HG02678 (cell line): ENCODE data around the gene RPS6KA4.
"Not testable (repeated sequence)": the region's sequence is repeated elsewhere in the genome, so short reads cannot be mapped to it uniquely, and the experiment has no call there.

ENCODE experiments used
- ATAC-seq: cut with Tn5 transposase; IDR thresholded peaks from one replicate; pipeline ENCODE4 v1.9.1; 2021; ENCODE audit warnings: mild to moderate bottlenecking, moderate library complexity; ENCODE audit not compliant: unreplicated experiment

The RPS6KA4 gene

DNA sequence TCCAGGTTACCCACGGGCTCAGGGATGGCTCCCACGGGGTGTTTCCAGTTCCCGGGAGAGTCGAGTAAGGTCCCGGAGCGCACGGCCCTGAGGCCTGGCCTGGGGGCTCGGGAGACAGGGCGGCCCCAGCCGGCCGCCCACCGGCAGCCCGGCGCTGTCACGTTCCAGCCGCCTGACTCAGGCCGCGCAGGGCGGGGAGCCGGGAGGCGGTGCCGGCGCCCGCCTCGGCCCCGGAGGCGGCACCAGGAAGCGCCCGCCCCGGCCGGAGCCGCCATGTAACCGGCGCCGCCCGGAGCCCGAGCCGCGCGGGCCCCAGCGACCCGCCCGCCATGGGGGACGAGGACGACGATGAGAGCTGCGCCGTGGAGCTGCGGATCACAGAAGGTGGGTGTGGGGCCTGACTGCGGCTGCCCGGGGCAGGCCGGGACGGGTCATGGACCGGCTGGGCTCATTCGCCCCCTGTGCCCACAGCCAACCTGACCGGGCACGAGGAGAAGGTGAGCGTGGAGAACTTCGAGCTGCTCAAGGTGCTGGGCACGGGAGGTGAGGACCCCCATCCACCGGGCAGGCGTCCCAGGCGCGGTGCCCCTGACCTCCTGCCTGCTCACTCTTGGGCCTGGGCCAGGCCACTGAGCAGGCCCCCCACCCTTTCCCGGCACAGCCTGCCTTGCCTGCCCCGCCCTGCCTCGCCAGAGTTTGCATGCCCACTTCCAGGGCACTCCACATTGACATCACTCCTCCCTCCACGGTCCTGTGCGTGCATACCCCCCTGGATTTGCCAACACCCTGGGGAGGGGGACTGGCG lies at the start of gene RPS6KA4:
Gene RPS6KA4, plus strand, starts transcription at position 256 of the 805 bp plus-strand sequence. Its CDS starts 74 bp downstream, at position 330.
- no peak for ATAC-seq

DNA sequence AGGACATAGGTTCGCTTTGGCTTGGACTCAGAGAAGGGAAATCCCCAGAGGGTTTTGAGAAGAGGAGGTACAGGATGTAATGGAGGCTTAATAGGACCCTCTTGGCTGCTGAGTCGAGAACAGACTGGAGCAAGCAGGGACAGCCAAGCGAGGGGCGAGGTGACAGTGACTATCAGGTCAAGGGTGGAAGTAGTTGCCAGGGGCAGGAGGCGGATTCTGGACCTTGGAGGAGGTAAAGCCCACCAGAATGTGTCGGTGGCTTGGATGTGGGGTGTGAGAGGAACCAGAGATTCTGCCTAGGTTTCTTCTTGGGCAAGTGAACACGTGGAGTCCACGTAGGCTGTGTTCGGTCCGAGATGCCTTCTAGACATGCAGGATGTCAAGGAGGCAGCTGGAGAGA lies 46.0 kb upstream of the RPS6KA4 start:
- no peak for ATAC-seq

GRCh38 chr11:64313491-64314145 lies 45.3 kb upstream of the RPS6KA4 start:
- ATAC-seq = no peak

DNA sequence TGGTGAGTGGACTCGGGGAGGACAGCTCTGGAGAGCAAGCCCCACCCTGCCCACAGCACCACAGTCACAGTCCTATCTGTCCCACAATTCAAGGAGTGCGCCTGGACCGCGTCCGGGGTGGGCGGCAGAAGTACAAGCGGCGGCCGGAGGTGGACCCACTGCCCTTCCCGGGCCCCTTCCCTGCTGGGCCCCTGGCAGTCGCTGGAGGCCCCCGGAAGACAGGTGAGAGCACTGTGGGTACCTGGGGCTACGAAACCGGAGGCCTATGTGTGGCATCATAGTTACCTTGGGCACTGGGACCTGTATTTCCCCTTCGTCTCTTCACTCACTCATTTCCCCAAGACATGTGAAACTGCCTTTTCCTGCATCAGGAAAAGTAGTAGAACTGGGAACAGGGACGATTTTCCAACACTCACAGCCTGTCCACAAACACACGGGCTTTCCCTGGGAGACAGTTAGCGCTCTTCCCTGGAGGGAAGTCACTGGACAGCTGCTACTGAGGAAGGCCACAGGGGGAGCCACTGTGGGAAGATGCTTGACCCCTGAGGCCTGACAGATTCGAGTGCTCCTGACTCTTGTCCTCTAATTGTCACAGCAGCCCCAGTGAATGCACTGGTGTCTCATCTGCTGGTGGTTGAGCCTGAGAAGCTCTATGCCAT lies 44.7 kb upstream of the RPS6KA4 start:
- ATAC-seq = no peak

DNA sequence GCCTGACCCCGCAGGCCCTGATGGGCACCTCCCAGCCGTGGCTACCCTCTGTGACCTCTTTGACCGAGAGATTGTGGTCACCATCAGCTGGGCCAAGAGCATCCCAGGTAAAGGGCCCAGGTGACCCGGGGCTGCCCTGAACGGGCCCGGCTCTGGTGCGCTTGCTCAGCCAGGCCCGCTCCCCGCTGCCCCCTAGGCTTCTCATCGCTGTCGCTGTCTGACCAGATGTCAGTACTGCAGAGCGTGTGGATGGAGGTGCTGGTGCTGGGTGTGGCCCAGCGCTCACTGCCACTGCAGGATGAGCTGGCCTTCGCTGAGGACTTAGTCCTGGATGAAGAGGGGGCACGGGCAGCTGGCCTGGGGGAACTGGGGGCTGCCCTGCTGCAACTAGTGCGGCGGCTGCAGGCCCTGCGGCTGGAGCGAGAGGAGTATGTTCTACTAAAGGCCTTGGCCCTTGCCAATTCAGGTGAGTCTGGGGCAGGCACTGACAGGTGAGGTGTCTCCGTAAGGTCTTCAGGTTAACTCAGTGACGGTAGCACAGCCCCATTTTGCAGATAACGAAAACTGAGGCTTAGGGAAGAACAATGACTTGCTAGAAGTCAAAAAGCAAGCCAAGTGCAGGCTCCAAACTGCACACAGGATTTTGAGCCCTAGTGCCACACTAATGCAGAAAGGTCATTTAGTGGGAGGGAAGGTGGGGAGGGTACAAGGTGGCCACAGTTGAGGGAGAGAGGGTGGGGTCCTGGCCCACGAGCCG lies 44.0 kb upstream of the RPS6KA4 start:
- no peak for ATAC-seq

DNA sequence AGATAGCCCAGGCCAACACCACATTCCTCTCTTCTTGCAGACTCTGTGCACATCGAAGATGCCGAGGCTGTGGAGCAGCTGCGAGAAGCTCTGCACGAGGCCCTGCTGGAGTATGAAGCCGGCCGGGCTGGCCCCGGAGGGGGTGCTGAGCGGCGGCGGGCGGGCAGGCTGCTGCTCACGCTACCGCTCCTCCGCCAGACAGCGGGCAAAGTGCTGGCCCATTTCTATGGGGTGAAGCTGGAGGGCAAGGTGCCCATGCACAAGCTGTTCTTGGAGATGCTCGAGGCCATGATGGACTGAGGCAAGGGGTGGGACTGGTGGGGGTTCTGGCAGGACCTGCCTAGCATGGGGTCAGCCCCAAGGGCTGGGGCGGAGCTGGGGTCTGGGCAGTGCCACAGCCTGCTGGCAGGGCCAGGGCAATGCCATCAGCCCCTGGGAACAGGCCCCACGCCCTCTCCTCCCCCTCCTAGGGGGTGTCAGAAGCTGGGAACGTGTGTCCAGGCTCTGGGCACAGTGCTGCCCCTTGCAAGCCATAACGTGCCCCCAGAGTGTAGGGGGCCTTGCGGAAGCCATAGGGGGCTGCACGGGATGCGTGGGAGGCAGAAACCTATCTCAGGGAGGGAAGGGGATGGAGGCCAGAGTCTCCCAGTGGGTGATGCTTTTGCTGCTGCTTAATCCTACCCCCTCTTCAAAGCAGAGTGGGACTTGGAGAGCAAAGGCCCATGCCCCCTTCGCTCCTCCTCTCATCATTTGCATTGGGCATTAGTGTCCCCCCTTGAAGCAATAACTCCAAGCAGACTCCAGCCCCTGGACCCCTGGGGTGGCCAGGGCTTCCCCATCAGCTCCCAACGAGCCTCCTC lies 43.1 kb upstream of the RPS6KA4 start:
- ATAC-seq = not testable (repeated sequence)

GRCh38 chr11:64316672-64317324 lies 42.2 kb upstream of the RPS6KA4 start:
- no peak for ATAC-seq

DNA sequence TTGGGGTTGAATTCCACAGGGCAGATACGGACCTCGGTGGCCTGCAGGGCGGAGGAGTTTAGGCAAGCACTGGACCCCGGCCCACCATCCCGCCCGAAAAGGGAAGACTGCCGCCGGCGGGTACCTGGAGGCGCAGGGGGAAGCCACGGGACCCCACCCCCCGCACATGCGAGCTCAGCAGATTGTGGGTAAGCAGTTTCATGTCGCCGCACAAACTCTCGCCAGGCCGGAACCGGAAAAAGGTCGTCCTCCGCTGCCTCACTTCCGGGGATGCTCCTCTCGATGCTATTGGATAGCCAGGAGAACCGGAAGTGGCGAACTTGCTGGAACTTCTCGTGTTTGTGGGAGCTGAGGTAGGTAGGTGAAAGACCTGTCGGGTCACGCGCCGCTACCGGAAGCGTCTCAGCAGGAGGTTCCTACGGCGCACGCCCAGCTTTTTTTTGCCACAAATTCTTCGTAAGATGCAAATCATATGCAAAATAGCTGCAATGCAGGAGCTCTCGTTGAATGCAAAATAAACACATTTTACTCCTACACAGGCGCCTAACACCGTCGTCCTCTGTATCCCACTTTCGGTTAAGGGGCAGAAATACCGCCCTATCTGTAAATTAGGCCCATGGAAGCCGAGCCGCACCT lies 41.5 kb upstream of the RPS6KA4 start, which contains the start of gene TRMT112:
Gene TRMT112, minus strand, starts transcription at position 235 of the 636 bp plus-strand sequence. Its CDS starts 33 bp downstream, at position 202.
- peak; percentile 62 for ATAC-seq

DNA sequence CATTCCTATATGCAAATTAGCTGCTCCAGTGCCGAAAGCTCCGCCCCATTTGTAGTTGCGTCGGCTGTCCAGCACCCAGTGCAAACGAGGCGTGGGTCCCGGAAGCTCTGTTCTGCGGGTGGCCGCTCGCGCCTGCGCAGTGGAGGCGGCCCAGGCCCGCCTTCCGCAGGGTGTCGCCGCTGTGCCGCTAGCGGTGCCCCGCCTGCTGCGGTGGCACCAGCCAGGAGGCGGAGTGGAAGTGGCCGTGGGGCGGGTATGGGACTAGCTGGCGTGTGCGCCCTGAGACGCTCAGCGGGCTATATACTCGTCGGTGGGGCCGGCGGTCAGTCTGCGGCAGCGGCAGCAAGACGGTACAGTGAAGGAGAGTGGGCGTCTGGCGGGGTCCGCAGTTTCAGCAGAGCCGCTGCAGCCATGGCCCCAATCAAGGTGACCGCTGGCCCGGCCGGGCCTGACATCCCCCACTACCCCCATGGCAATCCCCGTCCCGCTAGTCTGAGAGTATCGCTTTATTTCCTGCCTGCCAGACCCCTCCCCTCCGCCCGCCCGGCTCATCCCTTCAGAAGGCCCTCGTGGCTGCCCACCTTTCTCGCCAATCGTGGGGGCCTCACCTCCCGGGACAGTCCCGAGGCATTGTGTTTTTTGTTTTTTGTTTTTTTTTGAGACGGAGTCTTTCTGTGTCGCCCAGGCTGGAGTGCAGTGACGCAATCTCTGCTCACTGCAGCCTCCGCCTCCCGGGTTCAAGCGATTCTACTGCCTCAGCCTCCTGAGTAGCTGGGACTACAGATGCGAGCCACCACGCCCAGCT lies 40.8 kb upstream of the RPS6KA4 start, which contains the start of gene PRDX5:
Gene PRDX5, plus strand, starts transcription at position 161 of the 805 bp plus-strand sequence. Its CDS starts 95 bp downstream, at position 256.
- ATAC-seq = peak; percentile 84

DNA sequence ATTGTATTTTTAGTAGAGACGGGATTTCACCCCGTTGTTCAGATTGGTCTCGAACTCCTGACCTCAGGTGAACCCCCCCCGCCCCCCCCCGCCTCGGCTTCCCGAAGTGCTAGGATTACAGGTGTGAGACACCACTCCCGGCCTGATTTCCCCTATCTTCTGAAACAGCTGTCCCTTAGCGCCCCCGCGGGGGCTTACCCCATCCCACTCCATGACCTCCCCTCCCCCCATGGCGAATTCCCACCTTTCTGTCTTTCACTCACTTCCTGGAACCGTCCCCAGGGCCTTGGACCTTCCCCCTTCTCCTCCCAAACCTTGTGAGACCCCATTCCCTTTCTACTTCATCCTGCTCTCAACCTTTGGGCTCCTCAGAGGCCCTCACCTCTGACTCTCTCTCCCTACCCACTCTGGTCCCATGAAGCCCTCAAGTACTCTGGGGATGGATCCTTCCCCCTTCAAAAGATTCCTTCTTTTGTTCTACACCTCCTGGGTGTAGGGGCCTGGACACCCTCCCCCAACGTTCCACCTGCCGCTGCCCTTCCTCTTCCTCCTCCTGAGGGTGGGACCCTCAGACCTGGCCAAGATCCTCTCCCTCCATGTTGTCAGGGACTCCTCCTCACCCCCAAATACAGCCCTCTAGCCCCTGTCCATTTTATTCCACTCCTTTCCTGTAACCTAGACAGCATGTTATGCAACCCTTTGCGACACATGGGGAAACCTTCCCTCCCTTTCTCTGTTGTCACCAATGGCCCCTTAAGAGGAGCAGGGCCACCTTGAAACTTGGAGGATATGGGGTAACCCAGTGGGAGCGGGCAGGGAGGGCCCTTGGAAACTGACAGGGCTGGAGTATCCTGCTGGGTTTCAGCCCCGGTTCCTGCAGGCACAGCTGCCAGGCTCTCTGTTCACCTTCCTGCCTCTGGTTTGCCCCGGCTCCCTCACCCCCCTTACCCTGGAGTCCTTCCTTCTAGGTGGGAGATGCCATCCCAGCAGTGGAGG lies 39.9 kb upstream of the RPS6KA4 start:
- no peak for ATAC-seq

- no peak for ATAC-seq
Observed at GRCh38 chr11:64320556-64320955, 38.4 kb upstream of the RPS6KA4 start.

DNA sequence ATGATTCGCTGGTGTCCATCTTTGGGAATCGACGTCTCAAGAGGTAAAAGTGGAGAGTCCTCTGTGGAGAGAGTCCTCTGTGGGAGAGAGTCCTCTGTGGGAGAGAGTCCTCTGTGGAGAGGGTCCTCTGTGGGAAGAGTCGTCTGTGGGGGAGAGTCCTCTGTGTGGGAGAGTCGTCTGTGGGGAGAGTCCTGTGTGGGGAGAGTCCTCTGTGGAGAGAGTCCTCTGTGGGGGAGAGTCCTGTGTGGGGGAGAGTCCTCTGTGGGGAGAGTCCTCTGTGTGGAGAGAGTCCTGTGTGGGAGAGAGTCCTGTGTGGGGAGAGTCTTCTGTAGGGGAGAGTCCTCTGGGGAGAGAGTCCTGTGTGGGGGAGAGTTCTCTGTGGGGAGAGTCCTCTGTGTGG lies 37.9 kb upstream of the RPS6KA4 start:
- no peak for ATAC-seq

DNA sequence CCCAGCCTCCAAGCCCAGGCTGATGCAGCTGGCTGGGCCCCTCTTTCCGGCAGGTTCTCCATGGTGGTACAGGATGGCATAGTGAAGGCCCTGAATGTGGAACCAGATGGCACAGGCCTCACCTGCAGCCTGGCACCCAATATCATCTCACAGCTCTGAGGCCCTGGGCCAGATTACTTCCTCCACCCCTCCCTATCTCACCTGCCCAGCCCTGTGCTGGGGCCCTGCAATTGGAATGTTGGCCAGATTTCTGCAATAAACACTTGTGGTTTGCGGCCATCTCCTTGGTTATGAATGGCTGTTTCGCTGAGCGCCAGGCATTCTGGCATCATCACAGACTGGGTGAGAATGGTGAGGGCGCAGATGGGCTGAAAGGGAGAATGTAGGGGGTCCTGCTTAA lies 37.4 kb upstream of the RPS6KA4 start:
- ATAC-seq = no peak

- no peak for ATAC-seq
Observed at GRCh38 chr11:64322925-64323260, 36.1 kb upstream of the RPS6KA4 start.

GRCh38 chr11:64323373-64323772 lies 35.6 kb upstream of the RPS6KA4 start:
- ATAC-seq = no peak

GRCh38 chr11:64323984-64324383 lies 35.0 kb upstream of the RPS6KA4 start:
- not testable (repeated sequence) for ATAC-seq
